Naive B cell (primary cell): ENCODE measurements around the gene ONECUT3. TPM values are rescaled to one million over a fixed set of nuclear protein-coding genes. Genes with fewer than 3 reads are reported as not detected.

ENCODE experiments used
- ATAC-seq, 2 donors: fragments of 150-1000 bp; cut with Tn5 transposase; 2 replicates each; pipeline ENCODE4 v1.10.0; 2021; ENCODE audit warnings: low read depth in 2 of 2, mild to moderate bottlenecking in 2 of 2, moderate library complexity in 2 of 2
- DNase-seq: peaks from one replicate; pipeline ENCODE4 v3.0.0; 2022
- H3K27ac Mint-ChIP-seq, 6 donors: one replicate each; pipeline ENCODE4 v1.8.0; 2020 to 2022; ENCODE audit warnings: mild to moderate bottlenecking in 6 of 6, mixed read lengths in 6 of 6, moderate library complexity in 5 of 6, inconsistent platforms in 2 of 6
- H3K27me3 Mint-ChIP-seq, 3 donors: one replicate each; pipeline ENCODE4 v1.8.0; 2021 to 2022; ENCODE audit warnings: mixed read lengths in 3 of 3, mild to moderate bottlenecking in 1 of 3
- H3K36me3 Mint-ChIP-seq, 2 donors: one replicate each; pipeline ENCODE4 v1.8.0; 2020 to 2022; ENCODE audit warnings: mixed read lengths in 2 of 2, inconsistent platforms in 1 of 2, mild to moderate bottlenecking in 1 of 2
- H3K4me1 Mint-ChIP-seq, 3 donors: one replicate each; pipeline ENCODE4 v1.8.0; 2020 to 2022; ENCODE audit warnings: mixed read lengths in 3 of 3, inconsistent platforms in 1 of 3, mild to moderate bottlenecking in 1 of 3, moderate library complexity in 1 of 3
- H3K4me3 Mint-ChIP-seq, 8 donors: one replicate each; pipeline ENCODE4 v1.8.0; 2020 to 2022; ENCODE audit warnings: mild to moderate bottlenecking in 8 of 8, mixed read lengths in 8 of 8, moderate library complexity in 8 of 8, inconsistent platforms in 2 of 8
- H3K9me3 Mint-ChIP-seq, 7 donors: one replicate each; pipeline ENCODE4 v1.8.0; 2020 to 2022; ENCODE audit warnings: mixed read lengths in 7 of 7, mild to moderate bottlenecking in 5 of 7, inconsistent platforms in 2 of 7, moderate library complexity in 1 of 7
- polyA plus RNA-seq, 6 donors: library from polyadenylated mRNA; unstranded; fragments of 300-500 nt; fragmentation: Illumina TruSeq; gene quantifications; one replicate each; pipeline ENCODE4 v1.2.3, GENCODE V29; 2021; ENCODE audit warnings: low read depth in 6 of 6

The ONECUT3 gene
- polyA plus RNA-seq, 6 donors from 2014 or later: not detected

GRCh38 chr19:1725100-1726064, 27.9 kb upstream of the ONECUT3 start:
- peak overlapping the region in 7 of 8 donors; percentile 15 to 72 (median 52) for H3K4me3 Mint-ChIP-seq
- peaks cover 0 to 4% (median 0%) of the 10 kb centered on the region in 7 donors for H3K9me3 Mint-ChIP-seq
- H3K27me3 Mint-ChIP-seq: peaks cover 49 to 75% (median 51%) of the 10 kb centered on the region in 3 donors
- DNase-seq (no peak), ATAC-seq (peak; percentile 45 to 52)
- H3K4me1 Mint-ChIP-seq: peaks cover 3 to 7% (median 6%) of the 10 kb centered on the region in 3 donors
- no peak overlapping the region for H3K27ac Mint-ChIP-seq
- peaks cover 0 to 17% of the 10 kb centered on the region in 2 donors for H3K36me3 Mint-ChIP-seq

- ATAC-seq (no peak), DNase-seq (no peak)
- Mint-ChIP-seq H3K4me3 (peak overlapping the region in 1 of 8 donors; percentile 1), H3K36me3 (peaks cover 0 to 10% of the 10 kb centered on the region in 2 donors), H3K27me3 (peaks cover 25 to 67% (median 40%) of the 10 kb centered on the region in 3 donors), H3K4me1 (peaks cover 3 to 7% (median 6%) of the 10 kb centered on the region in 3 donors), H3K9me3 (peaks cover 0 to 4% (median 0%) of the 10 kb centered on the region in 7 donors), H3K27ac (peak overlapping the region in 2 of 6 donors; percentile 4 to 10)
Observed at GRCh38 chr19:1728816-1729567, 24.3 kb upstream of the ONECUT3 start.

- ATAC-seq: no peak
- H3K4me3 Mint-ChIP-seq: no peak overlapping the region
- peaks cover 0 to 4% (median 0%) of the 10 kb centered on the region in 7 donors for H3K9me3 Mint-ChIP-seq
- DNase-seq: no peak
- H3K36me3 Mint-ChIP-seq: peaks cover 0 to 10% of the 10 kb centered on the region in 2 donors
- H3K27me3 Mint-ChIP-seq: peaks cover 27 to 71% (median 40%) of the 10 kb centered on the region in 3 donors
- H3K27ac Mint-ChIP-seq: no peak overlapping the region
- H3K4me1 Mint-ChIP-seq: peaks cover 3 to 7% (median 6%) of the 10 kb centered on the region in 3 donors
Observed at GRCh38 chr19:1729568-1729925, 23.8 kb upstream of the ONECUT3 start.

GRCh38 chr19:1730157-1730556, 23.1 kb upstream of the ONECUT3 start:
- H3K36me3 Mint-ChIP-seq: peaks cover 0 to 10% of the 10 kb centered on the region in 2 donors
- peaks cover 0 to 4% (median 0%) of the 10 kb centered on the region in 7 donors for H3K9me3 Mint-ChIP-seq
- DNase-seq: no peak
- H3K4me3 Mint-ChIP-seq: no peak overlapping the region
- H3K27me3 Mint-ChIP-seq: peaks cover 33 to 72% (median 37%) of the 10 kb centered on the region in 3 donors
- peaks cover 3 to 7% (median 6%) of the 10 kb centered on the region in 3 donors for H3K4me1 Mint-ChIP-seq
- peak overlapping the region in 1 of 6 donors; percentile 69 for H3K27ac Mint-ChIP-seq
- no peak for ATAC-seq

GRCh38 chr19:1734321-1734966, 18.9 kb upstream of the ONECUT3 start:
- Mint-ChIP-seq H3K4me3 (peak overlapping the region in 1 of 8 donors; percentile 37), H3K4me1 (no peaks in the 10 kb centered on the region), H3K27me3 (peaks cover 19 to 85% (median 41%) of the 10 kb centered on the region in 3 donors), H3K27ac (no peak overlapping the region), H3K36me3 (no peaks in the 10 kb centered on the region), H3K9me3 (peaks cover 0 to 3% (median 0%) of the 10 kb centered on the region in 7 donors)
- DNase-seq (no peak), ATAC-seq (no peak)

- no peak overlapping the region for H3K4me3 Mint-ChIP-seq
- H3K27ac Mint-ChIP-seq: no peak overlapping the region
- no peaks in the 10 kb centered on the region for H3K36me3 Mint-ChIP-seq
- peaks cover 0 to 9% (median 7%) of the 10 kb centered on the region in 7 donors for H3K9me3 Mint-ChIP-seq
- no peaks in the 10 kb centered on the region for H3K4me1 Mint-ChIP-seq
- peaks cover 23 to 90% (median 48%) of the 10 kb centered on the region in 3 donors for H3K27me3 Mint-ChIP-seq
- DNase-seq (no peak), ATAC-seq (no peak)
Observed at GRCh38 chr19:1736280-1736679, 17.0 kb upstream of the ONECUT3 start.

- ATAC-seq: no peak
- DNase-seq: no peak
- Mint-ChIP-seq H3K36me3 (no peaks in the 10 kb centered on the region), H3K4me3 (no peak overlapping the region), H3K27me3 (peaks cover 24 to 90% (median 48%) of the 10 kb centered on the region in 3 donors), H3K9me3 (peaks cover 0 to 12% (median 9%) of the 10 kb centered on the region in 7 donors), H3K4me1 (no peaks in the 10 kb centered on the region), H3K27ac (peak overlapping the region in 1 of 6 donors; percentile 17)
Observed at GRCh38 chr19:1736927-1737326, 16.4 kb upstream of the ONECUT3 start.

- H3K4me1 Mint-ChIP-seq: no peaks in the 10 kb centered on the region
- ATAC-seq (no peak), DNase-seq (no peak)
- H3K4me3 Mint-ChIP-seq: no peak overlapping the region
- H3K36me3 Mint-ChIP-seq: no peaks in the 10 kb centered on the region
- peak overlapping the region in 2 of 6 donors; percentile 33 to 49 for H3K27ac Mint-ChIP-seq
- peaks cover 0 to 12% (median 9%) of the 10 kb centered on the region in 7 donors for H3K9me3 Mint-ChIP-seq
- peaks cover 14 to 84% (median 32%) of the 10 kb centered on the region in 3 donors for H3K27me3 Mint-ChIP-seq
Observed at GRCh38 chr19:1739960-1740629, 13.2 kb upstream of the ONECUT3 start.

GRCh38 chr19:1742989-1743696, 10.2 kb upstream of the ONECUT3 start:
- Mint-ChIP-seq H3K27ac (no peak overlapping the region), H3K4me1 (peaks cover 8 to 14% (median 9%) of the 10 kb centered on the region in 3 donors), H3K9me3 (peaks cover 0 to 12% (median 9%) of the 10 kb centered on the region in 7 donors), H3K36me3 (no peaks in the 10 kb centered on the region), H3K27me3 (peaks cover 14 to 77% (median 29%) of the 10 kb centered on the region in 3 donors), H3K4me3 (no peak overlapping the region)
- no peak for ATAC-seq
- DNase-seq: no peak

- H3K27me3 Mint-ChIP-seq: peaks cover 14 to 70% (median 29%) of the 10 kb centered on the region in 3 donors
- peaks cover 0 to 12% (median 9%) of the 10 kb centered on the region in 7 donors for H3K9me3 Mint-ChIP-seq
- peaks cover 8 to 14% (median 10%) of the 10 kb centered on the region in 3 donors for H3K4me1 Mint-ChIP-seq
- ATAC-seq: no peak
- H3K27ac Mint-ChIP-seq: no peak overlapping the region
- H3K4me3 Mint-ChIP-seq: no peak overlapping the region
- no peaks in the 10 kb centered on the region for H3K36me3 Mint-ChIP-seq
- DNase-seq: no peak
Observed at GRCh38 chr19:1744133-1744665, 9.1 kb upstream of the ONECUT3 start.

GRCh38 chr19:1744822-1745563, 8.3 kb upstream of the ONECUT3 start:
- Mint-ChIP-seq H3K4me3 (no peak overlapping the region), H3K9me3 (peaks cover 0 to 12% (median 9%) of the 10 kb centered on the region in 7 donors), H3K27ac (peak overlapping the region in 1 of 6 donors; percentile 76), H3K4me1 (peaks cover 9 to 15% (median 12%) of the 10 kb centered on the region in 3 donors), H3K27me3 (peaks cover 15 to 66% (median 31%) of the 10 kb centered on the region in 3 donors), H3K36me3 (no peaks in the 10 kb centered on the region)
- no peak for DNase-seq
- ATAC-seq: no peak
